ENCODE data around the gene PYCR2. TPM values are rescaled to one million over a fixed set of nuclear protein-coding genes. Genes with fewer than 3 reads are reported as not detected.
"Not testable (repeated sequence)": the region's sequence is repeated elsewhere in the genome, so short reads cannot be mapped to it uniquely, and the experiment has no call there.

Gene PYCR2
- polyA plus RNA-seq, 4 donors, result 41.1 to 64.4 (median 56.4) TPM

DNA sequence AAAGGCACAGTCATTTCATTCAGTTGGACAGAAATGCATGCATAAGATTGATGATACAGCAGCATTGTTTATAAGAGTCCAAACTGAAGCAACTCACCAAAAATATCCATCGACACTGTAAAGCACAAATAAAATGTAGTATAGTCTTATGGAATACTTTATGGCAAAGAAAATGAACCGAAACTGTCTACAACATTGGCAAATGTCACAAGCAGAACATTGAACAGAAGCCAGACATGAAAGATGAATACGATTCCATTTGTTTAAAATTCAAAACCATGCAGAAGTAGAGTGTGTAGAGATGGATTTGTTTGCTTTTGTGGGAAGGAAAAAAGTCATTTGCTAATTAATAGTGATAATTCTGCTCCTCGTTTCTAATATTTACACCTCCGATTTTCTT, 27.6 kb downstream of the PYCR2 start:
- no peak for DNase-seq (ENCODE audit: low read depth in 4 of 4, low spot score in 2 of 4)

- DNase-seq (ENCODE audit: low read depth in 4 of 4, low spot score in 2 of 4), result no peak
These were observed 31.7 kb downstream of the PYCR2 start for GRCh38 chr1:225892307-225892706.

DNA sequence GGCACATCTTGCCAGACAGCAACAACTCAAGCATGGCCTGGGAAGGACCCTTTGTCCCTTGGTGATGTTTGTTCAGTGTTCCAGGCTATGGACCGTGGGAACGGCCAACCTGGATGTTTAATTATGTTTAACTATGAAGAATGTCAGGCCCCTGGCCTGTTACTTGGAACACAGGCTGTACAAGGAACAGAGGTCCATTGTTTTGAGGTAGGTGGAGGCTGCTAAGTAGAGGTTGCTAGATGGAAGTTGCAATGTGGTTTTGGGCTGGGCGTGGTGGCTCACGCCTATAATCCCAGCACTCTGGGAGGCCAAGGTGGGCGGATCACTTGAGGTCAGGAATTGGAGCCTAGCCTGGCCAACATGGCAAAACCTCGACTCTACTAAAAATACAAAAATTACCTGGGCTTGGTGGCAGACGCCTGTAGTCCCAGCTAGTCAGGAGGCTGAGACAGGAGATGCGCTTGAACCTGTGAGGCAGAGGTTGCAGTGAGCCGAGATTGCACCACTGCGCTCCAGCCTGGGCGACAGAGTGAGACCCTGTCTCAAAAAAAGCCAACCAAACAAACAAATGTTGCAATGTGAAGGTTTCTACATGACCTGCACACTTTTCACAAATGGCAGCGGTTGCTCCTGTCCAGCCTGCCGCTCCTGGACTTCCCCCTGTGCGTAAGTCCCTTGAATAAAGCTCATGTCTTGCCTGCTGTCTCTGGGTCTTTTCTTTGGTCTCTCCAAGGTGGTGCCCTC, 32.6 kb downstream of the PYCR2 start:
- DNase-seq (ENCODE audit: low read depth in 4 of 4, low spot score in 2 of 4), result peak in 1 of 4 donors; percentile 19

GRCh38 chr1:225890346-225891228, 33.5 kb downstream of the PYCR2 start:
- no peak for DNase-seq (ENCODE audit: low read depth in 4 of 4, low spot score in 2 of 4)

DNA sequence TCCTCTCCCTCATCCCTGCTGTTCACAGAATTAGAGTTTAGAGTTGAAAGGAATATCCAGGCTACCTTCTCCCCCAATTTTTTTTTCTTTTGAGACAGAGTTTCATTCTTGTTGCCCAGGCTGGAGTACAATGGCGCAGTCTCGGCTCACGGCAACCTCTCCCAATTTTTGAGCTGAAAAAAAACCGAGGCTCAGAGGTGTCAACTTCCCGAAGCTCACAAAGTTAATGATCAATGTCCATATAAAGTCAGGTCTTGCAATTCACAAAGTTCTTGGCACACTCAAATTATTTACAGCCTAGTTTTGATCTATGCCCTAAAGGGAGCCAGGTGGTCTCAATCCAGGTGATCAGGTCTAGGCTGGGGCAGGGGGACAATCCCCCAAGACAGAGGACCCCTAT, 34.3 kb downstream of the PYCR2 start:
- DNase-seq (ENCODE audit: low read depth in 4 of 4, low spot score in 2 of 4), result no peak

DNA sequence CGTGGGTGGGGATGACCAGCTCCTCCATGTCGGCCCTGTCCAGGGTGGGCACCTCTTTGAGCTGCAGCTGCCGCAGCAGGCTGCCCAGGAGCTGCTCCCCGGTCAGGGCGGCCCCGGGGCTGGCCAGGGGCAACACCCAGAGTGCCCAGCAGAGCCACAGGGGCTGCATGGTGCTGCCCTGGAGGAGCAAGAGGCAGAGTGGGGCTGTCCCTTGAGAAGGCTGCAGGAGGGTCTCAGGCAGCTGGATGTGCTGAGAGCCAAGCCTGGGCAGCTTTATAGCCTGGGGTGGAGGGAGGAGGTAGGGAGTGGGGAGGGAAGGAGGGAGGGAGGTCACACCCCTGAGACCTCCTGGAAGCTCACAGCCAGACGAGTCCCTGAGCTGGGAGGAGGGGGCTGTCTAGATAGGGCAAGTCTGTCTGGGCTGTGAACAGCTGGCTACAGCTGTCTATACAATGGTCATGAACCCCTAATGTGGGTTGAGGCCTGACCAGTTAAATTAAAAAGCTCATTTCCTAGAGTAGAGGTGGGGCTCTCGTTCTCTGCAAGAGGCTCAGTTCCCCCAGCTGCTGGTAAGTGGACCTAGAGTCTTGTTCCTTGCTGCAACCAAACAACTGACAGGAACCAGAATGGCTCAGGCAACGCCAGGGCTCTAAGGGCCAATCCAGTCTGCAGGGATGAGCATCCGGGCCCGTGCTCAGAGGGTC, 35.0 kb downstream of the PYCR2 start, which contains the start of gene LEFTY1:
LEFTY1 (minus strand) TSS at position 249 of the 704 bp plus-strand sequence; CDS start at position 169, 80 bp downstream.
- DNase-seq (ENCODE audit: low read depth in 4 of 4, low spot score in 2 of 4), result peak in 2 of 4 donors; percentile 82 to 83

- DNase-seq (ENCODE audit: low read depth in 4 of 4, low spot score in 2 of 4), result no peak
These were observed 35.7 kb downstream of the PYCR2 start for GRCh38 chr1:225888289-225888897.

DNA sequence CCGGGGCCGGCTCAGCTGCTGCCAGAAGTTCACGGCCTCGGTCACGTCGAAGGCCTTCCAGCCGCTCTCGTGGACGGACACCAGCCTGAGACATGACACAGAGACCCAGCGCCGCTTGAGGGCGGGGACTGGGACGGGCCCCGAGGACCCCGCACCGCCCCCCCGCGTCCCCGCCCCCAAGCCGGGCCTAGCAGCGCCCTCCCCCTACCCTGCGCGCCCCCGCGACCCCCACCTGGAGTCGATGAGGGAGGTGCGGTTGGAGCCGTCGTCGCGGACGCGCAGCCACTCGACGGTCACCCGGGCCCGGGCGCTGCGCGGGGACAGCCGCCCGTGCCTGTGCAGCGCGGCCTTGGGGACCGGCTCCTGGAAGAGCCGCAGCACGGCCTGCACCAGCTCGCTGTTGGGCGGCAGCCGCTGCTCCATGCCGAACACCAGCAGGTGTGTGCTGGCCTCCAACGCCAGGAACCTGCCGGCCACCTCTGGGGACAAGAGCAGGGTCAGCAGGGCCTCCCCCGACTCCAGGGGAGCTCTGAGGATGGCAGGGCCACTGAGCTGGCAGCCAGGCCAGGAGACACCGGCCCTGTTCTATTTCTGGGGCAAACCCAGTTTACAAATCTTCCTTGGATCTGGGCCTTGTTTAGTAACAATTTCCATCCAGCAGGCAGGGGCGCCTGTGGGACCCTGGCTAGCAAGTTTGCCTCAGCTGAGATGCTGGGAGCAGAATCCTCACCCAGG, 36.3 kb downstream of the PYCR2 start:
- DNase-seq (ENCODE audit: low read depth in 4 of 4, low spot score in 2 of 4), result not testable (repeated sequence)

- DNase-seq (ENCODE audit: low read depth in 4 of 4, low spot score in 2 of 4), result no peak
These were observed 37.1 kb downstream of the PYCR2 start for GRCh38 chr1:225887030-225887314.

DNA sequence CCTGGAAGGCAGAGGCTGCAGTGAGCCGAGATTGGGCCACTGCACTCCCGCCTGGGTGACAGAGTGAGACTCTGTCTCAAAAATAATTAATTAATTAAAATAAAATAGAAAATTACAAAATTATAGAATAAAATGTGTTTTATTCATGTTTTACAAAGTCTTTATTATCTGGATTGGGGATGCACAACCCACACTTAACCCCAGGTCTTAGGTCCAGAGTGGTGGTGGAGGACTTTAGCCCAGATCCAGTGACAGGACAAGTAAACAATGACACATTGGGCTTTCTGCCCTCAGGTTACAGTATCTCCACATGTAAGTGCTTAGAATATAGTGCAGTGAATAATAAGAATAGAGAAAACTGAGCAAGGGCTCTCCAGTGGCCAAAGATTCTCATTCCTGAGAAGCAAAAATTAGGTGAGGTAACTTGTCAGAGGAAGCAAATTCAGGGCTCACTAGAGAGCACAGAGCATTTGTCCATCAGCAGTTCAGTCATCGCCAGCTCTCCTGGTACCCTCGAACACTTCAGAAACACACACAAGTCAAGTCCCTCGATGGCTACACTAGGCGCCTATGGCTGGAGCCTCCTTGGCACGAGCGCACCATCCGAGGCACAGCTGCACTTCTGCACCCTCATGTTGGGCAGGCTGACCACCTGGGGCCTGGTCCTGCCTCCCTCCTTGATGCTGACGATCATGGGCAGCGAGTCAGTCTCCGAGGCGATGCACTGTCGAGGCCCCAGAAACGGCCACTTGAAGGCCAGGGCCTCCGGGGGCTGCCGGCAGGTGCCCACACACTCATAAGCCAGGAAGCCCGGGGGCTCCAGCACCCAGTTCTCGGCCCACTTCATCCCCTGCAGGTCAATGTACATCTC, 37.7 kb downstream of the PYCR2 start:
- DNase-seq (ENCODE audit: low read depth in 4 of 4, low spot score in 2 of 4), result no peak

DNA sequence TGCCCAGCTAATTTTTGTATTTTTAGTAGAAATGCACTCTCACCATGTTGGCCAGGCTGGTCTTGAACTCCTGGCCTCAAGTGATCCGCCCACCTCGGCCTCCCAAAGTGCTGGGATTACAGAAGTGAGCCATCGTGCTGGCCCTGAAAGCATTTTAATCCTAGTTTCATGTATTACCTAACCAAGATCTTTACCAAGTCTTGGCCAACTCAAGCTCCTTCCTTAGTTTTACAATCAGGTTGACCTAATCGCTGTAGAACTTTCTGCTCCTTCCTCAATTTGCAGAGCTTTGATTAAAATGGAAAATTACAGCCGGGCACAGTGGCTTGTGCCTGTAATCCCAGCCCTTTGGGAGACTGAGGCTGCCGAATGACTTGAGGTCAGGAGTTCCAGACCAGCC, 38.7 kb downstream of the PYCR2 start:
- no peak for DNase-seq (ENCODE audit: low read depth in 4 of 4, low spot score in 2 of 4)

DNA sequence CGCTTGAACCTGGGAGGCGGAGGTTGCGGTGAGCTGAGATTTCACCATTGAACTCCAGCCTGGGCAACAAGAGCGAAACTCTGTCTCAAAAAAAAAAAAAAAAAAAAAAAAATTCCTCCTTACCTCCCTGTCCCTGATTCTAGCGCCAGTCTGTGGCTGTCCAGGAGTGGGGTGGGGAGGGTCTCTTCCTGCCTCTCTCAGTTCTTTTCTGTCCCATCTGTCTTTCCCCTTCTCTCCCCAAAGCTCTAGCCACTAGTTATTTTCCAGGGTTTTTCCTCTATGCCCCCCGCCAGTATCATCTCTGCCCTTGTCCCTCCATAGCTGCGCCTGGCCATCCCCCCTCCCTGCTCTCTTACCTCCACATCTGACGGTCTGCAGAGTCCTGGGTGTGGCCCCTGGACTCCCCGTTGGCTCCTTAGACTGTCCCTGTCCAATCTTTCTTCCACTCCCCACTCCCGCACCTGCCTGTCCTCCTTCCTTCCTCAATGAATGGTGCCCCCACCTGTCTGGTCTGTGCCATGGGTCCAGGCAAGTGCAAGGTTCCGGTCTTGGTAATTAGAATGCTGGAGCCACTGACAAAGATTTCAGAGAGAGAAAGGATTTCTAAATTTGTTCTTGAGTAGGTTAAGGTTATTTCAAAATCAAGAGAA, 40.3 kb downstream of the PYCR2 start:
- no peak for DNase-seq (ENCODE audit: low read depth in 4 of 4, low spot score in 2 of 4)

GRCh38 chr1:225882694-225883615, 41.1 kb downstream of the PYCR2 start:
- no peak for DNase-seq (ENCODE audit: low read depth in 4 of 4, low spot score in 2 of 4)

GRCh38 chr1:225881959-225882693, 41.9 kb downstream of the PYCR2 start, which contains the start of gene TMEM63A:
Gene TMEM63A (minus strand): TSS chr1:225882380. CDS start chr1:225877580, 4,800 bp downstream.
- DNase-seq (ENCODE audit: low read depth in 4 of 4, low spot score in 2 of 4), result peak in 3 of 4 donors; percentile 72 to 84 (median 82)

DNA sequence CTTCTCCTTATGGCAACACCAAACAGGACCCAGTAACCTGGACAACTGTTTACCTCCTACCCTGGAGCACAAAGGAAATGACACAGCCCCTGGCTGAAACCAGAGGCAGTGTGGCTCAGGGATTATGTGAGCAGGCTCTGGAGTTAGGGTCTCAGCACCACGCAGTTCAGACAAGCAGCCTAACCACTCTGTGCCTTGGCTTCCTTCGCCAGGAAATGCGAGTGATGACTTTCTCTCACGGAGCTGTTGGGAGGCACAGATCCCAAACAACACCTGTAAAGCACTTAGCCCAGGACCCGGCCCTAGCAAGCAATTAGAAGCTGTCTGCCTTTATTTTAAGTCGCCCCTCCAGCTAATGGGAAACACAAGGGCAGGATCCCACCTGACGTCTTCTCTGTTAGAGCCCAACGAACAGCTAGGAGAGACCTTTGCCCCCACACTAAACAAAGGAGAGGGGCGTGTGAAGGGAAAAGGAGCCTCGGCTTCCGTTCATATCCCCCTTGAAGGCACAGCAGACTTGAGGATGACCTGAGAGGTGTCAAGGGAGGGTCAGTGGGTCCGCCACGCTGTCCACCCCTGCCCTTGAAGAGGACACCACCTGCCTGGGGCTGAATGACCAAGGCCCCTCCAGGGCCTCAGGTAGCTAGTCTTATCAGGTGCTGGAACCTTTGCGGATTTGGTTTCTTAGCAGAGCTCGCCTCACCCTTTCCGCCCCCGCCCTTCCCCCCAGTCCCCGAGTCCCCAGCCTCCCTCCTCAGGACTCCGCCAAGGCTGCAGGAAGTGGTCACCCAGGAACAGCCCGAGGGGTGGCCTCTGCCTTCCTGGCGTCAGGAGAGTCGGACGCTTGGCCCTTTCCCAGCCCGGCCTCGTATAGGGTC, 42.7 kb downstream of the PYCR2 start:
- no peak for DNase-seq (ENCODE audit: low read depth in 4 of 4, low spot score in 2 of 4)

GRCh38 chr1:225880636-225881035, 43.4 kb downstream of the PYCR2 start:
- DNase-seq (ENCODE audit: low read depth in 4 of 4, low spot score in 2 of 4), result no peak
